CD4-positive, alpha-beta memory T cell (primary cell): ENCODE results near the gene AASDHPPT. TPM values are rescaled to one million over a fixed set of nuclear protein-coding genes. Genes with fewer than 3 reads are reported as not detected.

Experiments
- CTCF ChIA-PET: fragments of 350-600 bp; sonication (Branson Sonifier 250); formaldehyde crosslinking; loops from one replicate; lab custom pipeline; 2021; ENCODE audit warnings: inconsistent platforms; ENCODE audit not compliant: partially characterized antibody; lab: Charles Lee
- POLR2A ChIA-PET: fragments of 350-600 bp; sonication (Branson Sonifier 250); formaldehyde crosslinking; loops from one replicate; lab custom pipeline; 2021; ENCODE audit not compliant: partially characterized antibody; lab: Charles Lee
- DNase-seq, 5 donors: peaks; one replicate each; pipeline versions ENCODE4 v3.0.0 to v3.0.0-alpha.2; 2020 to 2022; ENCODE audit warnings: mixed read lengths in 1 of 5
- H3K27ac ChIP-seq: one replicate; pipeline ENCODE4 v1.7.0; 2013; ENCODE audit warnings: low read depth, low read length
- H3K27me3 ChIP-seq: 2 replicates; pipeline ENCODE4 v1.7.0; 2013; ENCODE audit warnings: mild to moderate bottlenecking, low read length, moderate library complexity; ENCODE audit not compliant: insufficient read depth
- H3K36me3 ChIP-seq: 2 replicates; pipeline ENCODE4 v1.7.0; 2013; ENCODE audit warnings: mild to moderate bottlenecking, low read length, moderate library complexity; ENCODE audit not compliant: insufficient read depth
- H3K4me1 ChIP-seq: 2 replicates; pipeline ENCODE4 v1.7.0; 2013; ENCODE audit warnings: mild to moderate bottlenecking, low read length, moderate library complexity; ENCODE audit not compliant: insufficient read depth
- H3K4me3 ChIP-seq, 2 donors: one replicate each; pipeline ENCODE4 v1.7.0; 2013; ENCODE audit warnings: low read length in 2 of 2, mild to moderate bottlenecking in 1 of 2
- H3K9me3 ChIP-seq, 2 donors: one replicate each; pipeline ENCODE4 v1.7.0; 2013; ENCODE audit warnings: low read length in 2 of 2, control low read depth in 1 of 2; ENCODE audit not compliant: control insufficient read depth in 1 of 2
- H3K27ac Mint-ChIP-seq, 7 donors: one replicate each; pipeline ENCODE4 v1.8.0; 2020 to 2021; ENCODE audit warnings: mixed read lengths in 7 of 7, mild to moderate bottlenecking in 6 of 7, inconsistent platforms in 3 of 7, moderate library complexity in 3 of 7
- H3K27me3 Mint-ChIP-seq, 2 donors: one replicate each; pipeline ENCODE4 v1.8.0; 2020 to 2021; ENCODE audit warnings: mixed read lengths in 2 of 2
- H3K36me3 Mint-ChIP-seq, 2 donors: one replicate each; pipeline ENCODE4 v1.8.0; 2020 to 2021; ENCODE audit warnings: mixed read lengths in 2 of 2, inconsistent platforms in 1 of 2, mild to moderate bottlenecking in 1 of 2
- H3K4me1 Mint-ChIP-seq, 4 donors: one replicate each; pipeline ENCODE4 v1.8.0; 2020 to 2021; ENCODE audit warnings: mixed read lengths in 4 of 4, mild to moderate bottlenecking in 1 of 4
- H3K4me3 Mint-ChIP-seq, 8 donors: one replicate each; pipeline ENCODE4 v1.8.0; 2020 to 2021; ENCODE audit warnings: mixed read lengths in 8 of 8, mild to moderate bottlenecking in 7 of 8, moderate library complexity in 6 of 8, inconsistent platforms in 3 of 8
- H3K9me3 Mint-ChIP-seq, 8 donors: one replicate each; pipeline ENCODE4 v1.8.0; 2020 to 2021; ENCODE audit warnings: mixed read lengths in 8 of 8, mild to moderate bottlenecking in 5 of 8, inconsistent platforms in 3 of 8, moderate library complexity in 1 of 8
- intact Hi-C: fragments of 100-400 bp; cut with micrococcal nuclease; formaldehyde crosslinking; loops from one replicate; pipeline ENCODE4 v1.15.1; 2023
- polyA plus RNA-seq, 2 donors: library from polyadenylated mRNA; unstranded; fragments of 300-500 nt; fragmentation: Illumina TruSeq; gene quantifications; one replicate each; pipeline ENCODE4 v1.2.3, GENCODE V29; 2021
- total RNA-seq, 2 experiments: library from RNA; stranded (reverse); gene quantifications; one replicate each; pipeline ENCODE4 v1.2.3, GENCODE V29; 2021

AASDHPPT gene
- total RNA-seq (10 to 100 TPM; 39.1 to 39.9 TPM), polyA plus RNA-seq (10 to 100 TPM; 38.4 to 50.0 TPM)

GRCh38 chr11:106077609-106078455 lies at the start of gene AASDHPPT:
Gene AASDHPPT (plus strand): TSS chr11:106077662. CDS start chr11:106077711, 49 bp downstream.
- Histone ChIP-seq H3K9me3 (no peaks in the 10 kb centered on the region), H3K36me3 (peaks cover 5% of the 10 kb centered on the region), H3K27ac (peak within 1 kb of the TSS; percentile 93), H3K27me3 (no peaks in the 10 kb centered on the region), H3K4me3 (peak within 1 kb of the TSS; percentile 74 to 91), H3K4me1 (peaks cover 62% of the 10 kb centered on the region)
- Mint-ChIP-seq H3K27ac (peak within 1 kb of the TSS; percentile 97 to 100 (median 99)), H3K9me3 (no peaks in the 10 kb centered on the region), H3K27me3 (no peaks in the 10 kb centered on the region), H3K4me1 (peaks cover 48 to 87% (median 63%) of the 10 kb centered on the region in 4 donors), H3K36me3 (peaks cover 22 to 46% of the 10 kb centered on the region in 2 donors), H3K4me3 (peak within 1 kb of the TSS; percentile 94 to 99 (median 98))
- DNase-seq = no peak
- ChIA-PET CTCF (interaction anchor here (0.8 to 3.2 kb wide), 4 partner anchors 9 to 54 kb away, joined by 3 to 22 read pairs (median 4); no protein-coding TSS in a partner anchor), POLR2A (interaction anchor here (0.9 to 1.6 kb wide), 6 partner anchors 8 to 1380 kb away, joined by 3 to 14 read pairs (median 7); partner anchors contain the start of genes CWF19L2 and MSANTD4)
- intact Hi-C loops = loop anchor here (1.0 to 10.0 kb wide), 4 partner anchors 56 to 1379 kb away; partner anchors contain the start of genes CASP1, CWF19L2 and MSANTD4

GRCh38 chr11:106030609-106031008 lies 46.9 kb upstream of the AASDHPPT start:
- Histone ChIP-seq H3K36me3 (no peaks in the 10 kb centered on the region), H3K9me3 (no peaks in the 10 kb centered on the region), H3K27me3 (no peaks in the 10 kb centered on the region), H3K4me1 (no peaks in the 10 kb centered on the region), H3K27ac (no peak overlapping the region), H3K4me3 (no peak overlapping the region)
- ChIA-PET POLR2A (no interaction called here), CTCF (no interaction called here)
- intact Hi-C loops = no loop called here
- Mint-ChIP-seq H3K4me3 (no peak overlapping the region), H3K9me3 (peaks cover 0 to 10% (median 3%) of the 10 kb centered on the region in 8 donors), H3K27ac (no peak overlapping the region), H3K27me3 (peaks cover 21 to 22% of the 10 kb centered on the region in 2 donors), H3K36me3 (no peaks in the 10 kb centered on the region), H3K4me1 (no peaks in the 10 kb centered on the region)
- DNase-seq = no peak

- Mint-ChIP-seq H3K36me3 (no peaks in the 10 kb centered on the region), H3K27me3 (peaks cover 18 to 23% of the 10 kb centered on the region in 2 donors), H3K9me3 (peaks cover 0 to 10% (median 3%) of the 10 kb centered on the region in 8 donors), H3K4me1 (no peaks in the 10 kb centered on the region), H3K27ac (no peak overlapping the region), H3K4me3 (no peak overlapping the region)
- Histone ChIP-seq H3K4me3 (no peak overlapping the region), H3K4me1 (no peaks in the 10 kb centered on the region), H3K36me3 (no peaks in the 10 kb centered on the region), H3K27me3 (no peaks in the 10 kb centered on the region), H3K9me3 (no peaks in the 10 kb centered on the region), H3K27ac (no peak overlapping the region)
- no peak for DNase-seq
- intact Hi-C loops = no loop called here
- POLR2A ChIA-PET = no interaction called here
- CTCF ChIA-PET = no interaction called here
Observed at GRCh38 chr11:106031202-106031810, 46.2 kb upstream of the AASDHPPT start.

GRCh38 chr11:106031936-106032335 lies 45.5 kb upstream of the AASDHPPT start:
- peaks cover 18 to 24% of the 10 kb centered on the region in 2 donors for H3K27me3 Mint-ChIP-seq
- intact Hi-C loops = no loop called here

GRCh38 chr11:106032861-106033260 lies 44.6 kb upstream of the AASDHPPT start:
- Histone ChIP-seq H3K4me1 (no peaks in the 10 kb centered on the region), H3K27me3 (no peaks in the 10 kb centered on the region), H3K36me3 (no peaks in the 10 kb centered on the region), H3K27ac (no peak overlapping the region), H3K4me3 (no peak overlapping the region), H3K9me3 (no peaks in the 10 kb centered on the region)
- H3K27ac Mint-ChIP-seq = no peak overlapping the region
- intact Hi-C loops = no loop called here
- CTCF ChIA-PET = no interaction called here
- H3K4me1 Mint-ChIP-seq = no peaks in the 10 kb centered on the region
- H3K27me3 Mint-ChIP-seq = peaks cover 20% of the 10 kb centered on the region in 2 donors
- H3K9me3 Mint-ChIP-seq = peaks cover 0 to 2% (median 0%) of the 10 kb centered on the region in 8 donors
- POLR2A ChIA-PET = no interaction called here
- H3K36me3 Mint-ChIP-seq = no peaks in the 10 kb centered on the region
- H3K4me3 Mint-ChIP-seq = no peak overlapping the region
- DNase-seq = no peak

More at GRCh38 chr11:106031936-106032335, 45.5 kb upstream of the AASDHPPT start:
- DNase-seq = no peak
- Mint-ChIP-seq H3K36me3 (no peaks in the 10 kb centered on the region), H3K4me1 (no peaks in the 10 kb centered on the region), H3K9me3 (peaks cover 0 to 7% (median 2%) of the 10 kb centered on the region in 8 donors), H3K4me3 (no peak overlapping the region), H3K27ac (no peak overlapping the region)
- H3K36me3 ChIP-seq = no peaks in the 10 kb centered on the region
- H3K4me3 ChIP-seq = no peak overlapping the region
- POLR2A ChIA-PET = no interaction called here
- H3K4me1 ChIP-seq = no peaks in the 10 kb centered on the region
- H3K9me3 ChIP-seq = no peaks in the 10 kb centered on the region
- no peak overlapping the region for H3K27ac ChIP-seq
- H3K27me3 ChIP-seq = no peaks in the 10 kb centered on the region
- CTCF ChIA-PET = no interaction called here

GRCh38 chr11:106043540-106043939 lies 33.9 kb upstream of the AASDHPPT start:
- Histone ChIP-seq H3K27me3 (no peaks in the 10 kb centered on the region), H3K4me3 (no peak overlapping the region), H3K27ac (no peak overlapping the region), H3K9me3 (no peaks in the 10 kb centered on the region), H3K4me1 (no peaks in the 10 kb centered on the region), H3K36me3 (no peaks in the 10 kb centered on the region)
- no peaks in the 10 kb centered on the region for H3K4me1 Mint-ChIP-seq
- H3K27ac Mint-ChIP-seq = no peak overlapping the region
- H3K9me3 Mint-ChIP-seq = no peaks in the 10 kb centered on the region
- CTCF ChIA-PET = no interaction called here
- intact Hi-C loops = no loop called here
- peaks cover 5 to 6% of the 10 kb centered on the region in 2 donors for H3K27me3 Mint-ChIP-seq
- no peaks in the 10 kb centered on the region for H3K36me3 Mint-ChIP-seq
- DNase-seq = no peak
- H3K4me3 Mint-ChIP-seq = no peak overlapping the region
- POLR2A ChIA-PET = no interaction called here

GRCh38 chr11:106047631-106048030 lies 29.8 kb upstream of the AASDHPPT start:
- intact Hi-C loops = no loop called here
- CTCF ChIA-PET = interaction anchor here (1.2 kb wide), 1 partner anchor 40 kb away, joined by 4 read pairs; no protein-coding TSS in a partner anchor
- H3K27me3 ChIP-seq = no peaks in the 10 kb centered on the region
- H3K4me1 ChIP-seq = no peaks in the 10 kb centered on the region
- H3K27ac ChIP-seq = no peak overlapping the region
- Mint-ChIP-seq H3K36me3 (no peaks in the 10 kb centered on the region), H3K4me3 (no peak overlapping the region), H3K27ac (no peak overlapping the region), H3K9me3 (no peaks in the 10 kb centered on the region), H3K27me3 (peaks cover 2 to 4% of the 10 kb centered on the region in 2 donors), H3K4me1 (no peaks in the 10 kb centered on the region)
- DNase-seq = no peak
- H3K36me3 ChIP-seq = no peaks in the 10 kb centered on the region
- POLR2A ChIA-PET = no interaction called here
- H3K4me3 ChIP-seq = no peak overlapping the region
- no peaks in the 10 kb centered on the region for H3K9me3 ChIP-seq
